Adrenal gland (tissue), 5 donors: ENCODE results near the gene CFAP77.

Experiments
- POLR2A ChIP-seq, 2 donors: fragments of 450-650 bp; IDR thresholded peaks; one replicate each; pipeline ENCODE4 v1.6.1; 2017; ENCODE audit warnings: antibody characterized with exemption in 2 of 2, mild to moderate bottlenecking in 2 of 2, moderate library complexity in 1 of 2
- TF ChIP-seq, protein P1 (sequence below), 6 experiments: fragments of 450-650 bp in 4 of 6; fragments of 200-600 bp in 2 of 6; sonication (generic) in 1 of 6; IDR thresholded peaks; 1 replicate in 5 of 6; 2 replicates in 1 of 6; pipeline versions ENCODE4 v1.5.1 to v1.8.0; 2016 to 2021; ENCODE audit warnings: antibody characterized with exemption in 6 of 6, mild to moderate bottlenecking in 2 of 6, moderate library complexity in 1 of 6
- donor health status: DM: no; HTN: no; CAD: no.

DNA sequence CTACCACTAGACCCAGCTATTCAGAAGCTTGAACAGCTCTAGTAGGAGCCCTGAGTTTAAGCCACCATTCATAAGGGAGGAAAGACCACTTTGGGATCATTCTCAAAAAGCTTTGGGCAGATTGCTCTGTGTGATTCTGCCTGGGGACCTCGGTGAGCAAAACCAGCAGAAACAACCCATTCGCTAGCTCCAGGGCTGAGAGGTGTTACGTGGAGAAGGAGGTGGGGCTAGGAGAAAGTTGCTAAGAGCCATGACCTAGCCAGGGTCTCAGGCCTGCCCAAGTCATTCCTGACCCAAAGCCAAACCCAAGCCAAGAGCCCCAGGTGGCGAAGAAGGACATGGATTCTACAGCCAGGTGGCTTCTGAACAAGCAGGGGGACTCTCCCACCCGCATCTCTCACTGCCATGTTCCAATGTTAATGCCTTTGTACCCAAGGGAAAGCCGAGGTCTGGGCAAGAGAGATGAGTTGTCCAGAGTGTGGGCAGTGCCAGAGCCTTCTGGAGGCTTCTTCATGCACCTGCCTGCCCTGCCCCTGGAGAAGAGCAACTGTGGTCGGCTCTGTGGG, 168.4 kb downstream of the CFAP77 start:
- TF ChIP-seq, protein P1, sequence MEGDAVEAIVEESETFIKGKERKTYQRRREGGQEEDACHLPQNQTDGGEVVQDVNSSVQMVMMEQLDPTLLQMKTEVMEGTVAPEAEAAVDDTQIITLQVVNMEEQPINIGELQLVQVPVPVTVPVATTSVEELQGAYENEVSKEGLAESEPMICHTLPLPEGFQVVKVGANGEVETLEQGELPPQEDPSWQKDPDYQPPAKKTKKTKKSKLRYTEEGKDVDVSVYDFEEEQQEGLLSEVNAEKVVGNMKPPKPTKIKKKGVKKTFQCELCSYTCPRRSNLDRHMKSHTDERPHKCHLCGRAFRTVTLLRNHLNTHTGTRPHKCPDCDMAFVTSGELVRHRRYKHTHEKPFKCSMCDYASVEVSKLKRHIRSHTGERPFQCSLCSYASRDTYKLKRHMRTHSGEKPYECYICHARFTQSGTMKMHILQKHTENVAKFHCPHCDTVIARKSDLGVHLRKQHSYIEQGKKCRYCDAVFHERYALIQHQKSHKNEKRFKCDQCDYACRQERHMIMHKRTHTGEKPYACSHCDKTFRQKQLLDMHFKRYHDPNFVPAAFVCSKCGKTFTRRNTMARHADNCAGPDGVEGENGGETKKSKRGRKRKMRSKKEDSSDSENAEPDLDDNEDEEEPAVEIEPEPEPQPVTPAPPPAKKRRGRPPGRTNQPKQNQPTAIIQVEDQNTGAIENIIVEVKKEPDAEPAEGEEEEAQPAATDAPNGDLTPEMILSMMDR (IDR thresholded peaks at IDR 0.05), result no peak
- TF ChIP-seq POLR2A (IDR thresholded peaks at IDR 0.05), result no peak
